ENCODE results near the gene CHRNA1.

The CHRNA1 gene

DNA sequence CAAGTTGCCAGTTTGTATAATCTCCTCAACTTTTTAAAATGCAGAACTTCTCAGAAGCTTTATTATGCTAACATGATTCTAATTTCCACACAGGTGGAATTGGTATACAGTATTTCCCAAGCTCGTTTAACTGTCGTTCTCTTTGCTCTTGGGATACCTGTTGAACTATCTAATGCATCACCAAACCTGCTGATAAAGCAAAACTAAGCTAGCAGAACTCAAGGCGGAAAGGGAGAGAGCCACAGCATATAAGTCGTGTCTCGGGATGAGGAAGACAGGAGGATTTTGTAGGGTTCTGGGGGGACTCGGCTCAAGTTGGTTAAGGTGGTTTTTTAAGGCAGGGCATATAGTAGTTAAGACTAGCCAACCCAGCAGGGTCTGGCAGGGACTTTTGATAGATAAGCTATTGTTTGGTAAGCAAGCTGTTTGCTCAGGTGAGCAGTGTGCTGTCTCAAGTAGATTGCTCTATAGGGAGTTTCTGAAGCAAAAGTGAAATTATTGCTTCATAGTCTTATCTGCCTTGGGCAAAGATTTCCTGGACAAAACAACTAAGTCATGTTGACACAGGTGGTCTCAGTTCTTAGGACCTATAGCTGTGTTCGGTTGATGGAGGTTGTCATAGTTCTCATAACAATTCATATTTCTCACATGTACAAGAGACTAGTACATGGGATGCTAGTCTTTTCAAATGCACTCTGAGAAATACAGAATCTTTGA, 28.2 kb upstream of the CHRNA1 start:
- CTCF ChIA-PET, result interaction anchor here (1.1 to 1.4 kb wide), 3 partner anchors 19 to 193 kb away, joined by 3 to 5 read pairs (median 3); no protein-coding TSS in a partner anchor
- TF ChIP-seq, protein P1, sequence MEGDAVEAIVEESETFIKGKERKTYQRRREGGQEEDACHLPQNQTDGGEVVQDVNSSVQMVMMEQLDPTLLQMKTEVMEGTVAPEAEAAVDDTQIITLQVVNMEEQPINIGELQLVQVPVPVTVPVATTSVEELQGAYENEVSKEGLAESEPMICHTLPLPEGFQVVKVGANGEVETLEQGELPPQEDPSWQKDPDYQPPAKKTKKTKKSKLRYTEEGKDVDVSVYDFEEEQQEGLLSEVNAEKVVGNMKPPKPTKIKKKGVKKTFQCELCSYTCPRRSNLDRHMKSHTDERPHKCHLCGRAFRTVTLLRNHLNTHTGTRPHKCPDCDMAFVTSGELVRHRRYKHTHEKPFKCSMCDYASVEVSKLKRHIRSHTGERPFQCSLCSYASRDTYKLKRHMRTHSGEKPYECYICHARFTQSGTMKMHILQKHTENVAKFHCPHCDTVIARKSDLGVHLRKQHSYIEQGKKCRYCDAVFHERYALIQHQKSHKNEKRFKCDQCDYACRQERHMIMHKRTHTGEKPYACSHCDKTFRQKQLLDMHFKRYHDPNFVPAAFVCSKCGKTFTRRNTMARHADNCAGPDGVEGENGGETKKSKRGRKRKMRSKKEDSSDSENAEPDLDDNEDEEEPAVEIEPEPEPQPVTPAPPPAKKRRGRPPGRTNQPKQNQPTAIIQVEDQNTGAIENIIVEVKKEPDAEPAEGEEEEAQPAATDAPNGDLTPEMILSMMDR (IDR thresholded peaks at IDR 0.05; ENCODE audit: insufficient read depth, low read length, missing control alignments), result no peak
- no peak for DNase-seq (ENCODE audit: low read depth, low spot score)
- POLR2A ChIA-PET, result no interaction called here
- H3K4me3 ChIP-seq (ENCODE audit: low read depth, low read length), result no peak overlapping the region

DNA sequence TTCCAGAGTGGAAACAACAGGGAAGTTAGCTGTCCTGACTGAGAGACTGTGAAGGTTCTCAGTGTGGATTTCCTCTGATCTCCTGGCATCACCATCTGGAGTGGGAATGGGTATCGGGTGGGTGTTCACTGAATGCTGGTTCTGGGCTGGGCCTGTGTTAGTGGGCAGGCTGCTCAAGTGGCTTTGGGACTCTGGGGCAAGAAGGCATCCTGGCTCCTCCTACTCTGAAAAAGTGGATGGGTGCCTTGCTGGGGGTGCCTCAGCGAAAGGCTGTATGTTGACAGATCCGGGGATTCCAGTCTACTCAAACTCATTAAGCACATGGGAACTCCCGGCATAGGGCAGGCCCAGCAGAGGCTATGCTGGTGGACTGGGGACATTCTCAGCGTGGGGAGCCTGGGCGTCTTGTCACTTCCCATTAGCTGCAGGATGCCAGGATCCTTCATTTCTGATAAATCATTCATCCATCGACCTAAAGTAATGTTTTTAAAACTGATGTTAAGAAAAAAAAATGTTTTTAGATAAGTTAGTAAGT, 27.5 kb upstream of the CHRNA1 start:
- DNase-seq (ENCODE audit: low read depth, low spot score), result no peak
- POLR2A ChIA-PET, result no interaction called here
- CTCF ChIA-PET, result no interaction called here
- TF ChIP-seq, protein P1 (IDR thresholded peaks at IDR 0.05; ENCODE audit: insufficient read depth, low read length, missing control alignments), result no peak
- H3K4me3 ChIP-seq (ENCODE audit: low read depth, low read length), result no peak overlapping the region

DNA sequence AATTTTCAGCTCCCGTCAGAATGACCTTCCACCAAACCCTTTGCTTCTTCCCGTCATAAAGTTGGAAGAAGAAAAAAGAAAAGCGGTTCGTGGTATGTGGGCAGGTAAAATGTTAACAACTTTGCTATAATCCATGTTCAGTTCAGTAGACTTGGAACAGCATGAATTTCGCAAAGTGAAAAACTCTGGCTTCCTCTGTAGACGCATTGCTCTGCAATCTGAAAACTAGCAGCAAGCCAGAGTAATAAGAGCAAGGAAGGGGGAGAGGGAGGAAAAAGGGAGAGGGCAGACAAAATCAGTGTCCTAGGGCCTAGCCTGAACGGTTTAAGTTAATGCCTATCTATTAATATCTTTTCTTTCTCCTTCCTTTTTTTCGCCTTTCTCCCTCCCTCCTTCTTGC, 26.7 kb upstream of the CHRNA1 start:
- ChIA-PET CTCF (interaction anchor here (0.7 to 1.3 kb wide), 3 partner anchors 14 to 194 kb away, joined by 3 to 5 read pairs (median 3); no protein-coding TSS in a partner anchor), POLR2A (no interaction called here)
- H3K4me3 ChIP-seq (ENCODE audit: low read depth, low read length), result no peak overlapping the region
- TF ChIP-seq, protein P1 (IDR thresholded peaks at IDR 0.05; ENCODE audit: insufficient read depth, low read length, missing control alignments), result no peak
- DNase-seq (ENCODE audit: low read depth, low spot score), result no peak

DNA sequence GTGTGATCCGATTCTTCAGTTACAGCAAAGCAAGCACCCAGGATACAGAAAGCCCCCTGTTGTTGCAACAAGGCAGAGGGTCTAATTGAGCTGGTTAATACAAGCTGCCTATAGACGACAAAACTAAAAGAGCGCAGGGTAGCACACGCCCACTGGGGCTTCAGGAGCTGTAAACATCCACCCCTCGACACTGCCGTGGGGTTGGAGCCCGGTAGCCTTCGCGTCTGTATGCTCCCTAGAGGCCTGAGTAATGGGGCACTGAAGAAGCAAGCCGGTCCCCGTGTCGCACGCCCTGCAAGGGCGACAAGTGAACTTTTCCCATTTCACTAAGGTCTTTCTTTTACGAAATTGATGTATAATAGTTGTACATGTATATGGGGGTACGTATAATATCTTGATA, 24.7 kb upstream of the CHRNA1 start:
- no peak for DNase-seq (ENCODE audit: low read depth, low spot score)
- ChIA-PET CTCF (interaction anchor here (0.6 to 3.5 kb wide), 5 partner anchors 9 to 197 kb away, joined by 3 to 31 read pairs (median 3); no protein-coding TSS in a partner anchor), POLR2A (interaction anchor here (0.9 to 2.9 kb wide), 5 partner anchors 11 to 183 kb away, joined by 4 to 17 read pairs (median 7); no protein-coding TSS in a partner anchor)
- TF ChIP-seq, protein P1 (IDR thresholded peaks at IDR 0.05; ENCODE audit: insufficient read depth, low read length, missing control alignments), result no peak
- H3K4me3 ChIP-seq (ENCODE audit: low read depth, low read length), result no peak overlapping the region

DNA sequence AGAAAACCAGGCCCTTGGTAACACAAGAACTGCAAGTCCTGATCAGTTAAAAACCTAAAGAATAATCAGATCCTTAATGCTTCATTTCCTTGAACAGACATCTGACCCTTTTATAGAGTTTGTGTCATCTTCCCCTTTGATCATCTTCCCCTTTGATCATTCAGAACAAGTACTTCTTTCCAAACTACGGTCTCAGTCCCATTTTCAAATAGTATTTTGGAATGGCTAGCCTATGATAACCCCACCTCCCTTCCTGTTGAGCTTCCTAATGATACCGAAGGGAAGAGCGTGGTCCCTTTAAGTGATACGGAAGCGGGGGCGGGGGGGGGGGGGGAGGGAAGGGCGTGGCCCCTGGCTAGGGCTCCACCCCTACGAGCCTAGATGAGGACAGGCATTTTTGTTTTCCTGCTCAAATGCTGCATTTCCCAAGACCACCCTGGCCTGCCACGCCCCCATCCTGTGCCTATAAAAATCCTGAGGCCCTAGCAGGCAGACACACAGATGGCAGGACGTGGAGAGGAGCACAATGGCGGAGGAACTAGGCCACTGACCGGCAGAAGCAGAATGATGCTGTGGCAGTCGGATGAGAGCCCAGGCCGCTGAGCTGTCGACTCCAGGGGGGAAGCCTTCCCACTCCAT, 24.1 kb upstream of the CHRNA1 start:
- DNase-seq (ENCODE audit: low read depth, low spot score), result no peak
- POLR2A ChIA-PET, result interaction anchor here (0.6 to 2.9 kb wide), 7 partner anchors 10 to 184 kb away, joined by 3 to 17 read pairs (median 7); no protein-coding TSS in a partner anchor
- CTCF ChIA-PET, result interaction anchor here (0.6 to 3.5 kb wide), 6 partner anchors 9 to 197 kb away, joined by 3 to 31 read pairs (median 3); no protein-coding TSS in a partner anchor
- H3K4me3 ChIP-seq (ENCODE audit: low read depth, low read length), result no peak overlapping the region
- TF ChIP-seq, protein P1 (IDR thresholded peaks at IDR 0.05; ENCODE audit: insufficient read depth, low read length, missing control alignments), result no peak

Measured in AG04449 (cell line).